GM12878 (cell line): Measurements from ENCODE around the gene PLAC1. TPM values are rescaled to one million over a fixed set of nuclear protein-coding genes. Genes with fewer than 3 reads are reported as not detected.

Experiments
- ATAC-seq: fragments of 200-7000 bp; cut with Tn5 transposase; 3 replicates; pipeline ENCODE4 v1.9.1; 2020; ENCODE audit warnings: mild to moderate bottlenecking, moderate library complexity
- BruUV-seq: library from RNA; stranded (reverse); fragments of 400-500 nt; replicated peaks from 2 replicates; lab custom pipeline; 2021; lab: Mats Ljungman, UMichigan
- CTCF ChIA-PET: fragments of 300-600 bp; sonication (Branson Sonifier 250); formaldehyde crosslinking; extraction: SDS; loops from one replicate; lab custom pipeline; 2021; ENCODE audit warnings: inconsistent platforms; lab: Yijun Ruan, JAX
- POLR2A ChIA-PET: fragments of 350-600 bp; formaldehyde crosslinking; extraction: SDS; loops from one replicate; lab custom pipeline; 2021; ENCODE audit warnings: inconsistent platforms; lab: Charles Lee
- RAD21 ChIA-PET: fragments of 300-600 bp; sonication (Branson Sonifier 250); formaldehyde crosslinking; loops from one replicate; lab custom pipeline; 2023; ENCODE audit warnings: antibody characterized with exemption; ENCODE audit not compliant: unreplicated experiment; lab: Charles Lee
- SMC1A ChIA-PET: fragments of 300-600 bp; sonication (Branson Sonifier 250); formaldehyde crosslinking; loops from one replicate; lab custom pipeline; 2023; ENCODE audit not compliant: unreplicated experiment, uncharacterized antibody; lab: Charles Lee
- DNase-seq: peaks from one replicate; pipeline ENCODE4 v3.0.0-alpha.2; 2011; ENCODE audit warnings: low read depth, low spot score
- FAIRE-seq: peaks from 3 replicates; lab custom pipeline; 2011; peaks lifted over from hg19 to GRCh38; lab: Jason Lieb, UNC
- H2AFZ ChIP-seq: 2 replicates; pipeline ENCODE4 v1.6.0; 2011; ENCODE audit warnings: low read depth, low read length, control low read depth; ENCODE audit not compliant: control insufficient read depth
- H3K27ac ChIP-seq: 2 replicates; pipeline ENCODE4 v1.5.1; 2011; ENCODE audit warnings: control low read depth; ENCODE audit not compliant: control insufficient read depth, insufficient read depth
- H3K27me3 ChIP-seq, 2 experiments: replicated peaks in 1 of 2; 2 replicates each; pipeline versions ENCODE4 v1.6.0 to v1.6.1; 2011; ENCODE audit warnings: low read length in 1 of 2; ENCODE audit not compliant: control insufficient read depth in 2 of 2, insufficient read depth in 2 of 2
- H3K36me3 ChIP-seq, 2 experiments: 2 replicates each; pipeline ENCODE4 v1.5.1; 2011; ENCODE audit warnings: low read length in 1 of 2; ENCODE audit not compliant: control insufficient read depth in 2 of 2, insufficient read depth in 2 of 2
- H3K4me1 ChIP-seq: 2 replicates; pipeline ENCODE4 v1.6.1; 2011; ENCODE audit warnings: mild to moderate bottlenecking, low read length, moderate library complexity, mixed read lengths; ENCODE audit not compliant: control insufficient read depth, insufficient read depth
- H3K4me2 ChIP-seq: 2 replicates; pipeline ENCODE4 v1.6.0; 2011; ENCODE audit warnings: control low read depth; ENCODE audit not compliant: control insufficient read depth, insufficient read depth
- H3K4me3 ChIP-seq: fragments of 200-600 bp; sonication (generic); 2 replicates; pipeline ENCODE4 v1.5.1; 2016
- H3K79me2 ChIP-seq: 2 replicates; pipeline ENCODE4 v1.6.0; 2011; ENCODE audit warnings: low read length; ENCODE audit not compliant: control insufficient read depth, insufficient read depth
- H3K9ac ChIP-seq: 2 replicates; pipeline ENCODE4 v1.8.0; 2011; ENCODE audit warnings: low read length, control low read depth, mixed read lengths; ENCODE audit not compliant: control insufficient read depth, insufficient read depth
- H3K9me3 ChIP-seq: replicated peaks from 3 replicates; pipeline ENCODE4 v1.5.1; 2011; ENCODE audit warnings: mild to moderate bottlenecking, low read length; ENCODE audit not compliant: control insufficient read depth, insufficient read depth
- H4K20me1 ChIP-seq: 2 replicates; pipeline ENCODE4 v1.6.0; 2011; ENCODE audit not compliant: control insufficient read depth, insufficient read depth
- HDAC6 ChIP-seq: fragments of 200-600 bp; sonication (generic); IDR thresholded peaks from one replicate; pipeline ENCODE4 v1.8.0; 2017; ENCODE audit warnings: antibody characterized with exemption; ENCODE audit not compliant: unreplicated experiment
- MEF2B ChIP-seq: fragments of 450-650 bp; IDR thresholded peaks from 2 replicates; pipeline ENCODE4 v1.6.1; 2018; ENCODE audit warnings: mild to moderate bottlenecking, moderate library complexity; ENCODE audit not compliant: partially characterized antibody, poor library complexity, severe bottlenecking
- RB1 ChIP-seq: fragments of 450-650 bp; formaldehyde crosslinking; IDR thresholded peaks from 2 replicates; pipeline ENCODE4 v1.6.1; 2017; ENCODE audit warnings: mild to moderate bottlenecking, borderline replicate concordance
- RUNX3 ChIP-seq: IDR thresholded peaks from 2 replicates; pipeline ENCODE4 v1.6.1; 2012; ENCODE audit warnings: low read length, inconsistent platforms
- SKIL ChIP-seq: fragments of 450-650 bp; IDR thresholded peaks from 2 replicates; pipeline ENCODE4 v1.6.1; 2017; ENCODE audit warnings: mild to moderate bottlenecking, low read depth, inconsistent platforms; ENCODE audit not compliant: poor library complexity, severe bottlenecking
- SUPT20H ChIP-seq: IDR thresholded peaks from 2 replicates; pipeline ENCODE4 v1.6.1; 2011; ENCODE audit warnings: low read depth, mild to moderate bottlenecking, low read length, moderate library complexity, borderline replicate concordance; ENCODE audit not compliant: control insufficient read depth
- SUZ12 ChIP-seq: fragments of 200-600 bp; sonication (generic); IDR thresholded peaks from one replicate; pipeline ENCODE4 v1.6.1; 2018; ENCODE audit warnings: antibody characterized with exemption, mild to moderate bottlenecking; ENCODE audit not compliant: unreplicated experiment
- YBX1 ChIP-seq: fragments of 450-650 bp; IDR thresholded peaks from 2 replicates; pipeline ENCODE4 v1.6.1; 2016; ENCODE audit warnings: antibody characterized with exemption
- WGBS: methylation state at CpG from one replicate; pipeline ENCODE4 v1.1.6; 2016; ENCODE audit warnings: low lambda C conversion rate; ENCODE audit not compliant: insufficient replicate concordance, insufficient coverage; ENCODE audit errors: missing lambda C conversion rate; 5-methylcytosine and 5-hydroxymethylcytosine counted together
- in situ Hi-C: fragments of 300-500 bp; cut with MboI; formaldehyde crosslinking; loops from 9 replicates; pipeline ENCODE4 v1.14.3; 2018; ENCODE audit warnings: mixed read lengths
- intact Hi-C: fragments of 100-400 bp; cut with micrococcal nuclease; formaldehyde crosslinking; loops from one replicate; pipeline ENCODE4 v1.14.2; 2022; ENCODE audit not compliant: unreplicated experiment
- polyA plus RNA-seq, 11 experiments: library from polyadenylated mRNA; depleted of rRNA in 4 of 11; unstranded in 6 of 11; stranded (reverse) in 5 of 11; fragments of >200 nt; fragmentation: Nextera tagmentation in 4 of 11; fragmentation: Illumina TruSeq in 1 of 11; extraction: Ambion mirVana in 4 of 11; extraction: Trizol in 1 of 11; gene quantifications; 1 replicate in 1 of 11; 2 replicates in 10 of 11; pipeline versions ENCODE4 v1.2.1 to v1.2.3, GENCODE V29; 2011 to 2016; ENCODE audit warnings: inconsistent platforms in 2 of 11, missing spikeins in 2 of 11, low read depth in 1 of 11
- total RNA-seq, 4 experiments: library from RNA; depleted of rRNA in 3 of 4; stranded (reverse); fragments of >200 nt in 3 of 4; fragmentation: Illumina TruSeq in 1 of 4; extraction: Trizol in 1 of 4; gene quantifications; 2 replicates each; pipeline versions ENCODE4 v1.2.1 to v1.2.3, GENCODE V29; 2013 to 2021

PLAC1 gene
- total and polyA plus RNA-seq, 10 of the 15 experiments (the other 5 are each of a cell fraction or from before 2014, with no cell fraction given): 0.05 to 0.42 (median 0.17) TPM; not detected in 5

- no peak for TF ChIP-seq SKIL
- no peak for TF ChIP-seq YBX1
- TF ChIP-seq MEF2B: no peak
- TF ChIP-seq SUZ12: no peak
- TF ChIP-seq RUNX3: no peak
- no peak for TF ChIP-seq HDAC6
- TF ChIP-seq RB1: no peak
- no peak for TF ChIP-seq SUPT20H
- no peaks in the 10 kb centered on the region for H3K27me3 ChIP-seq
- no peaks in the 10 kb centered on the region for H3K9me3 ChIP-seq
- H3K36me3 ChIP-seq: no peaks in the 10 kb centered on the region
- ATAC-seq: no peak
- in situ Hi-C loops (no loop called here), intact Hi-C loops (no loop called here)
- WGBS: 0% methylated on average over 1 of the region's 1 CpG
- no peaks in the 10 kb centered on the region for H3K4me1 ChIP-seq
- DNase-seq: no peak
- H3K4me3 ChIP-seq: no peak overlapping the region
- no TSS peak for BruUV-seq
- FAIRE-seq: no peak
- no peak overlapping the region for H3K4me2 ChIP-seq
- SMC1A ChIA-PET: no interaction called here
- POLR2A ChIA-PET: no interaction called here
- no peak overlapping the region for H3K27ac ChIP-seq
- H3K79me2 ChIP-seq: no peaks in the 10 kb centered on the region
- CTCF ChIA-PET: no interaction called here
- RAD21 ChIA-PET: no interaction called here
- no peak overlapping the region for H2AFZ ChIP-seq
- H4K20me1 ChIP-seq: no peaks in the 10 kb centered on the region
- H3K9ac ChIP-seq: no peak overlapping the region
Measured at GRCh38 chrX:134684956-134685355, 26.7 kb upstream of the PLAC1 start.
